GM19035 (cell line): Measurements from ENCODE around the gene GPR89A.
"Not testable (repeated sequence)": the region's sequence is repeated elsewhere in the genome, so short reads cannot be mapped to it uniquely, and the experiment has no call there.

ENCODE experiments used
- ATAC-seq: cut with Tn5 transposase; IDR thresholded peaks from one replicate; pipeline ENCODE4 v1.9.1; 2021; ENCODE audit not compliant: unreplicated experiment

The GPR89A gene

DNA sequence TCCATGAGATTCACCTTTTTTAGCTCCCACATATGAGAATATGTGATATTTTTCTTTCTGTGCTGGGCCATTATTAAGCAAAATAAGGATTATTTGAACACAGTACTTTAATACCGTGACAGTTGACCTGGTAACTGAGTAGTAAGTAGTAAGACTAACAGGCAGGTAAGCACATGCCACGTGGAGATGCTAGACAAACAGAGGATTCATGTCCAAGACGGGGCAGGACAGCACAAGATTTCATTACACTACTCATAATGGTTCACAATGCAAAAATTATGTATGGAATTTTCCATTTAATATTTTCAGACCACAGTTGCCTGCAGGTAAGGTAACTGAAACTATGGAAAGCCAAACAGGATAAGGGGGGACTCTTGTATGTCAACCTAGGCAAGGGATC, 77.1 kb downstream of the GPR89A start:
- ATAC-seq, result not testable (repeated sequence)

GRCh38 chr1:145686078-145686477, 78.3 kb downstream of the GPR89A start:
- not testable (repeated sequence) for ATAC-seq

DNA sequence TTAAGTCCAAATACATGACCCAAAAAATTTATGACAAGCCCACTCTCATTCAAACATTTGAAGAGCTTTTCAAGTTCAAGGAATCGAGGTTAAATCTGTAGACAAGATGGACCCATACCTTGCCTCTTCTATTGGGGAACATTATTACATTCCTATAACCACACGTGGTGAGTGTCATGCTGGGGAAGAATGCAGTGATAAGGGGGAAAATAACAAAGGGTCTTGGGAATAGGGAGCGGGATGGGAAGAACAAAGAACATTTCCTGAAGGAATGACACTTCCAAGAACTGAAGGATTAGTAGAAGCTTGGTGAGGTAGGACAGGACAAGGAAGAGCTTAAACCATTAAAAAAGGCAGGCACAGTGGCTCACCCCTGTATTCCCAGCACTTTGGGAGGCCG, 80.5 kb downstream of the GPR89A start:
- ATAC-seq, result no peak

GRCh38 chr1:145688924-145689323, 81.1 kb downstream of the GPR89A start:
- ATAC-seq, result no peak

DNA sequence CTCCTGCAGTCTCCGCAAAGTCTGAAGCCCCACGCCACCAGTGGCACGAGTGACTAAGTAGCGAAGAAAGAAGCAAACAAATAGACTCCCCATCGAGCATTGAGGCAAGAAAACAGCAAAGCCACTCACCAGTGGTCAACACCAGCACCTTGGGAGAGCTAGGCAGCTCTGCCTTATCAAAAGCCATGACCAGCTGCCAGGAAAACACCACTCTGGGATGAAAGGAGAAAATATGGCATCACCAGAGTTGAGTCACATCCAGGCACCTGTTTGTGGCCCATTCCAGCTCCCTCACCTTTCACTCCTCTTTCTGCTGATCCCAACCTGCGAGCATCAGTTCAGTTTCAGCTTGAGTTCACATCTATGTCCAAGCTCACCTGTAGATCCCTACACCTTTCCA, 82.1 kb downstream of the GPR89A start:
- ATAC-seq, result no peak

DNA sequence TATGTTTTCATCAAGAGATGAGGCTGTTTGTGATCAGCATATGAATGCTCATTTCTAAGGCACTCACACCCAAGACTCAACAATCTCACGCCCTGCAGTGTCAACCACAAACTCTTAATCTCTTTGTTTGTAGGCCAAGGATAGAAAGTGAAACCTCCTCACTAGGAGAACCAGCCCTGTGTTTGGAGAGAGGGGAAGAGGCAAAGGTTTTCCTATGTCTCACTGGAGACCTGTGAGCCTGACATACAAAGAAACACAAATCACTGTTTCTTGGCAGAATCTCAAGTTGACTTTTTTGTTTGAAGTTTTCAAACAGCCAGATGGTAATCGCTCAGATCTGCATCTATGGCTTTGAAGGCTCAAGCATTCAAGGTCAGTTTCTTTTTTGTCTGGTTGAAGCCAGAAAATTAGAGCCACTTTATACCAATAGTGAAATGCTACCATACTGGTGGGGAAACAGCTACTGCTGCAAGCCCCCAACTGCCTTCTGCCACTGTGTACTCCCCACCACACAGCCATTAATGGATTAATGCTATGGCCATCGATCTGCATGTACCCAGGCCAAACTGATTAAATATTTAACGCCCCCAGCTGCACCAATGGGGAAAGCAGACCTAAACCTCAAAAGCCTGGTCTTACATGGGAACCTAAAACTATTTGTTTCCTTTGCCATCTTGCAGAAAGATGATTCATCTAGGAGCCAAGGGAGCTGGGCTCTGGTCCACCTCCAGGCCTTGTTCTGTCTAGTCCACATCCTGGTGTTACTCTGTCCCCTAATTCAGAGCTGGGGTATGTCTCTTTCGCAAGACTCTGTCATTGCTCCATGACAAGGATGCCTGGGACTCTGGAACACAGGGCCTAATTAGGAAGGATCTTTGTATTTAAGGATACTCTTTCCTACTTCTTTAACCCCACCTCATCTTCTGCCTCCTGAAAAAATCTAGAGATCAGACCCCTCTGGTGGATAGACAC, 83.1 kb downstream of the GPR89A start:
- ATAC-seq, result no peak

GRCh38 chr1:145692785-145693443, 85.1 kb downstream of the GPR89A start:
- no peak for ATAC-seq

DNA sequence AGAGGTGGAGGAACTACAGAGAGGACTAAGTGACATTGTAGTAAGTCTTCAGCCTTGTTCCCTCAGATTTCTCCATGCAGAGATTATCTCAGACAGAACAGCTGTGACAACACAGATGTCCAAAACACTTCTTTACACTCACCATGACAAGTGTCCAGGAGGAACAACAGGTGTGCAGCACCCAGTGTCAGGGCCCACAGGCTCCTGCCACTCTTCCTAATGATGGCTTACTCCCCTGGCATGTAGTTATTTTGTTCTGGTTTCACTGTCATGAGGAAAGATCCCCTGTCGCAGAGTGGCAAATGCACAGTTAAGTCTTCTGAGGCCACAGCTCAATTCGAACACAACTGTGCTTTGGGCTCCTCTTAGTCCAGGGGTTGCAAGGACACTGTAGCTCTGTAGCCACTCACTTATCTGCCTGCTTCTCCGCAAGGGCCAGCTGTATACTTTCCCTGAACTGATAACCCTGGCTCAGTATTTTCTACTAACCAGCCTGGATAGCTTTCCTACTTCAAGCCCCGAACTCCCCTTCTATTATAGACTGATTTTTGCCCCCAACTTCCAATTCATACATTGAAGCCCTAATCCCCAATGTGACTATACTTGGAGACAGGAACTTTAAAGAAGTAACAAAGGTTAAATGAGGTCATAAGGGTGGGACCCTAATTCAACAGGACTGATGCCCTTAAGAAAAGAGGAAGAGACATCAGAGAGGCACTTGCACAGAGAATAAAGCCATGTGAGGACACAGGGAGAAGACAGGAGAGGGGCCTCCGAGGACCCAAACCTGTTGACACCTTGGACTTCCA, 88.2 kb downstream of the GPR89A start:
- no peak for ATAC-seq

- ATAC-seq, result no peak
Measured at GRCh38 chr1:145696630-145696960, 88.8 kb downstream of the GPR89A start.

- no peak for ATAC-seq
Measured at GRCh38 chr1:145701306-145701862, 93.6 kb downstream of the GPR89A start.

DNA sequence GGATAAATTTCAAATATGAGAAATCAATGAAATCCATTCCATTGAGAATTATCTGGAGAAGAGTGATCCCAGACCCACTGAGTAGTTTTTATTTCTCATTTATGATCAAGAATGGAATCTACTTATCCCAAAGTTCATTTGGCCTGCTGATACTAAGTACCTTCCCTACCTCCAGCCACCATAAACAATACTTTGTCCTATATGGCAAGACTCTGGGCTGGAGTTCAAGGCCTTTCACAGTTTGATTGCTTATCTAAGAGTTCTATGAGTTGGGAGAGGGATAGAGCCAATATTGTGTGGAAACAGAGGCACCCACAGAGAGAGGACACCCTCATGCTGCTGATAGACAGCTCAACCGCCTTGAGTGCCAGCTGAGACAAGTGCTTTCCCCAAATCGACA, 94.3 kb downstream of the GPR89A start:
- ATAC-seq, result no peak

GRCh38 chr1:145702826-145703225, 95.0 kb downstream of the GPR89A start:
- ATAC-seq, result no peak

- no peak for ATAC-seq
Measured at GRCh38 chr1:145705622-145706021, 97.8 kb downstream of the GPR89A start.

- no peak for ATAC-seq
Measured at GRCh38 chr1:145706086-145706664, 98.4 kb downstream of the GPR89A start.

- no peak for ATAC-seq
Measured at GRCh38 chr1:145707183-145707867, 99.5 kb downstream of the GPR89A start, which contains the start of gene PDZK1. Gene PDZK1 (minus strand): TSS chr1:145707368. CDS start chr1:145688021, 19,347 bp downstream.

- no peak for ATAC-seq
Measured at GRCh38 chr1:145708063-145708462, 100.3 kb downstream of the GPR89A start.

DNA sequence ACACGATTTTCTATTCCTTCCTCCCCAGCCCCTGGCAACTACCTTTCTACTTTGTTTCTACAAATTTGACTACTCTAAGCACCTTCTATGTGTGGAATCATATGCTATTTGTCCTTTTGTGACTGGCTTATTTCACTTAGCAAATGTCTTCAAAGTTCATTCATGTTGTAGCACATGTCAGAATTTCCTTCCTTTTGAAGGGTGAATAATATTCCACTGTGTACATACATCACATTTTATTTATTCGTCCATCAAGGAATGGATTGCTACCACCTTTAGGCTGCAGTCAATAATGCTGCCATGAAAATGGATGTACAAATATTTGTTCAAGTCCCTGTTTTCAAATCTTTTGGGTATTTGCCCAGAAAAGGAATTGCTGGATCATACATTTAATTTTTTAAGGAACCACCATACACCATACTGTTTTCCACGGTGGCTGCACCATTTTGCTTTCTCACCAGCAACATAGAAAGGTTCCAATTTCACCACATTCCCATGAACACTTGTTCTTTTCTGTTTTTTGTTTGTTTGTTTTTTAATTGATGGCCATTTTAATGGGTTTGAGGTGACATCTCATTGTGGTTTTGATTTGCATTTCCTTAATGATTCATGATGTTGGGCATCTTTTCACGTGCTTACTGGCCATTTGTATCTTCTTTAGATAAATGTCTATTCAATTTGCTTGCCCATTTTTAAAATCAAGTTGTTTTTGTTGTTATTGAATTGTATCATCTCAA, 102.7 kb downstream of the GPR89A start:
- no peak for ATAC-seq

DNA sequence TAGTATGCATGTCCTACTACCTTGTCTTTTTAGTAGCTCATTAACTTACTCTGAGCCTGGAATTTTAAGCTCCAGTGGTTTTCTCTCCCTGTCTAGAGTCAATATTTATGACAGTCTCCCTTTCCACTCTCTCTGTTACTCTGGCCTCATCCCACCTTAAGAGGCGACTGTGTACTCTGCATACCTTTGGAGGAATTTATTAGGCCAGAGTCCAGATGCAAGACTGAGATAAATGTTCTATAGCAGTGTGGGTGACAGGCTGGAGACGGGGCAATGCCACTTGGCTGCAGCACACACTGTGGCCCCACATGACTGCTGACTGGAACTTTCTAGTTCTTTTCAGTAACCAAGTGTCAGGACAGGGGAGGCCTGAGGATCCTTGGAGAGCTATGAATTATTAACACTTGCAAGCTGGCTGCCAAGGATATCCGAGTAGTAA, 103.4 kb downstream of the GPR89A start:
- no peak for ATAC-seq

DNA sequence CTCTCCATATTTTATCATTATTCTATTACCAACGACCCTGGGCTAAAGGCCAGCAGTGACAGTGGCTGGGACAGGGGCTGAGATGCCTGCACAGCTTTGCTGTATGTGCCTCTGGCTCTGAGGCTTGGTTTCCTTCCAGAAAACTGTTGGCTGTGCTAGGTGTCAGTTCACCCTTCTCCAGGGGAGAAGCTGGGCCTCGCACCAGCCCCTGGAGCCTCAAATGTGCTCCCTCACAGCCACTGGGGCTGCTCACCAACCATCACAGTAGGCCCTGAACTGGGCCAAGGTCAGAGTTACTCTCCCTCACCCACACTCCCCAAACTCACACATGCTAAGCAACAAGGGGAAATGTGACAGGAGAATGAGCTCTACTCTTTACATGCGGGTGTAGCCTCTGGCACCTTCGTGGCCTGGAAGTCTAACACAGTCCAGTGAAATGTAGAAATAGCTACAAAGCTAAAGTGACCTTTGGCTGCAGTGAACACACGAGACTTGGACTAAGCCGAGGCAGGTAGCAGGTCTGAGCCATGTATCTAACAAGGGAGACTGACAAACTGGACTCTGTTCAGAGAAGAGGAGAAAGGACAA, 106.8 kb downstream of the GPR89A start:
- no peak for ATAC-seq
